GM12878 (cell line): ENCODE results near the gene MZB1. TPM values are rescaled to one million over a fixed set of nuclear protein-coding genes. Genes with fewer than 3 reads are reported as not detected.

Experiments used
- ATAC-seq: fragments of 200-7000 bp; cut with Tn5 transposase; 3 replicates; pipeline ENCODE4 v1.9.1; 2020; ENCODE audit warnings: mild to moderate bottlenecking, moderate library complexity
- BruUV-seq: library from RNA; stranded (reverse); fragments of 400-500 nt; replicated peaks from 2 replicates; lab custom pipeline; 2021; lab: Mats Ljungman, UMichigan
- CTCF ChIA-PET: fragments of 300-600 bp; sonication (Branson Sonifier 250); formaldehyde crosslinking; extraction: SDS; loops from one replicate; lab custom pipeline; 2021; ENCODE audit warnings: inconsistent platforms; lab: Yijun Ruan, JAX
- POLR2A ChIA-PET: fragments of 350-600 bp; formaldehyde crosslinking; extraction: SDS; loops from one replicate; lab custom pipeline; 2021; ENCODE audit warnings: inconsistent platforms; lab: Charles Lee
- RAD21 ChIA-PET: fragments of 300-600 bp; sonication (Branson Sonifier 250); formaldehyde crosslinking; loops from one replicate; lab custom pipeline; 2023; ENCODE audit warnings: antibody characterized with exemption; ENCODE audit not compliant: unreplicated experiment; lab: Charles Lee
- SMC1A ChIA-PET: fragments of 300-600 bp; sonication (Branson Sonifier 250); formaldehyde crosslinking; loops from one replicate; lab custom pipeline; 2023; ENCODE audit not compliant: unreplicated experiment, uncharacterized antibody; lab: Charles Lee
- DNase-seq: peaks from one replicate; pipeline ENCODE4 v3.0.0-alpha.2; 2011; ENCODE audit warnings: low read depth, low spot score
- FAIRE-seq: peaks from 3 replicates; lab custom pipeline; 2011; peaks lifted over from hg19 to GRCh38; lab: Jason Lieb, UNC
- H2AFZ ChIP-seq: 2 replicates; pipeline ENCODE4 v1.6.0; 2011; ENCODE audit warnings: low read depth, low read length, control low read depth; ENCODE audit not compliant: control insufficient read depth
- H3K27ac ChIP-seq: 2 replicates; pipeline ENCODE4 v1.5.1; 2011; ENCODE audit warnings: control low read depth; ENCODE audit not compliant: control insufficient read depth, insufficient read depth
- H3K27me3 ChIP-seq, 2 experiments: replicated peaks in 1 of 2; 2 replicates each; pipeline versions ENCODE4 v1.6.0 to v1.6.1; 2011; ENCODE audit warnings: low read length in 1 of 2; ENCODE audit not compliant: control insufficient read depth in 2 of 2, insufficient read depth in 2 of 2
- H3K36me3 ChIP-seq, 2 experiments: 2 replicates each; pipeline ENCODE4 v1.5.1; 2011; ENCODE audit warnings: low read length in 1 of 2; ENCODE audit not compliant: control insufficient read depth in 2 of 2, insufficient read depth in 2 of 2
- H3K4me1 ChIP-seq: 2 replicates; pipeline ENCODE4 v1.6.1; 2011; ENCODE audit warnings: mild to moderate bottlenecking, low read length, moderate library complexity, mixed read lengths; ENCODE audit not compliant: control insufficient read depth, insufficient read depth
- H3K4me2 ChIP-seq: 2 replicates; pipeline ENCODE4 v1.6.0; 2011; ENCODE audit warnings: control low read depth; ENCODE audit not compliant: control insufficient read depth, insufficient read depth
- H3K4me3 ChIP-seq: fragments of 200-600 bp; sonication (generic); 2 replicates; pipeline ENCODE4 v1.5.1; 2016
- H3K79me2 ChIP-seq: 2 replicates; pipeline ENCODE4 v1.6.0; 2011; ENCODE audit warnings: low read length; ENCODE audit not compliant: control insufficient read depth, insufficient read depth
- H3K9ac ChIP-seq: 2 replicates; pipeline ENCODE4 v1.8.0; 2011; ENCODE audit warnings: low read length, control low read depth, mixed read lengths; ENCODE audit not compliant: control insufficient read depth, insufficient read depth
- H3K9me3 ChIP-seq: replicated peaks from 3 replicates; pipeline ENCODE4 v1.5.1; 2011; ENCODE audit warnings: mild to moderate bottlenecking, low read length; ENCODE audit not compliant: control insufficient read depth, insufficient read depth
- H4K20me1 ChIP-seq: 2 replicates; pipeline ENCODE4 v1.6.0; 2011; ENCODE audit not compliant: control insufficient read depth, insufficient read depth
- EED ChIP-seq: sonication (generic); IDR thresholded peaks from 2 replicates; pipeline ENCODE4 v1.6.1; 2016; ENCODE audit warnings: antibody characterized with exemption, low read depth
- IKZF2 ChIP-seq, 2 experiments: fragments of 450-650 bp; IDR thresholded peaks; 2 replicates each; pipeline ENCODE4 v1.6.1; 2017; ENCODE audit warnings: mild to moderate bottlenecking in 2 of 2, moderate library complexity in 2 of 2
- MTA2 ChIP-seq: fragments of 450-650 bp; IDR thresholded peaks from 2 replicates; pipeline ENCODE4 v1.6.1; 2016; ENCODE audit warnings: low read depth, mild to moderate bottlenecking, moderate library complexity
- MTA3 ChIP-seq: IDR thresholded peaks from 2 replicates; pipeline ENCODE4 v1.6.1; 2012; ENCODE audit warnings: low read length, inconsistent platforms, borderline replicate concordance
- NFXL1 ChIP-seq: fragments of 450-650 bp; IDR thresholded peaks from 2 replicates; pipeline ENCODE4 v1.6.1; 2017; ENCODE audit warnings: antibody characterized with exemption, mild to moderate bottlenecking, borderline replicate concordance
- NFYB ChIP-seq: IDR thresholded peaks from 2 replicates; pipeline ENCODE4 v1.6.1; 2011; ENCODE audit warnings: low read depth, mild to moderate bottlenecking, low read length, improper control_type of control experiment, moderate library complexity; ENCODE audit not compliant: insufficient read depth
- NRF1 ChIP-seq: conservative IDR thresholded peaks from 2 replicates; pipeline ENCODE4 v1.6.1; 2011; ENCODE audit warnings: mild to moderate bottlenecking, low read depth, low read length, improper control_type of control experiment
- PML ChIP-seq: IDR thresholded peaks from 2 replicates; pipeline ENCODE4 v1.6.1; 2012; ENCODE audit warnings: low read length, inconsistent platforms
- PRDM15 ChIP-seq: fragments of 450-650 bp; formaldehyde crosslinking; IDR thresholded peaks from 2 replicates; pipeline ENCODE4 v1.4.0; 2020; ENCODE audit warnings: mild to moderate bottlenecking, moderate library complexity
- RELA ChIP-seq: fragments of 450-650 bp; IDR thresholded peaks from 2 replicates; pipeline ENCODE4 v1.8.0; 2014; ENCODE audit warnings: borderline replicate concordance; ENCODE audit not compliant: partially characterized antibody
- WGBS: methylation state at CpG from one replicate; pipeline ENCODE4 v1.1.6; 2016; ENCODE audit warnings: low lambda C conversion rate; ENCODE audit not compliant: insufficient replicate concordance, insufficient coverage; ENCODE audit errors: missing lambda C conversion rate; 5-methylcytosine and 5-hydroxymethylcytosine counted together
- in situ Hi-C: fragments of 300-500 bp; cut with MboI; formaldehyde crosslinking; loops from 9 replicates; pipeline ENCODE4 v1.14.3; 2018; ENCODE audit warnings: mixed read lengths
- intact Hi-C: fragments of 100-400 bp; cut with micrococcal nuclease; formaldehyde crosslinking; loops from one replicate; pipeline ENCODE4 v1.14.2; 2022; ENCODE audit not compliant: unreplicated experiment
- polyA plus RNA-seq, 11 experiments: library from polyadenylated mRNA; depleted of rRNA in 4 of 11; unstranded in 6 of 11; stranded (reverse) in 5 of 11; fragments of >200 nt; fragmentation: Nextera tagmentation in 4 of 11; fragmentation: Illumina TruSeq in 1 of 11; extraction: Ambion mirVana in 4 of 11; extraction: Trizol in 1 of 11; gene quantifications; 1 replicate in 1 of 11; 2 replicates in 10 of 11; pipeline versions ENCODE4 v1.2.1 to v1.2.3, GENCODE V29; 2011 to 2016; ENCODE audit warnings: inconsistent platforms in 2 of 11, missing spikeins in 2 of 11, low read depth in 1 of 11
- total RNA-seq, 4 experiments: library from RNA; depleted of rRNA in 3 of 4; stranded (reverse); fragments of >200 nt in 3 of 4; fragmentation: Illumina TruSeq in 1 of 4; extraction: Trizol in 1 of 4; gene quantifications; 2 replicates each; pipeline versions ENCODE4 v1.2.1 to v1.2.3, GENCODE V29; 2013 to 2021

Gene MZB1
- total and polyA plus RNA-seq, 10 of the 15 experiments (the other 5 are each of a cell fraction or from before 2014, with no cell fraction given): 19.3 to 406 (median 188) TPM

DNA sequence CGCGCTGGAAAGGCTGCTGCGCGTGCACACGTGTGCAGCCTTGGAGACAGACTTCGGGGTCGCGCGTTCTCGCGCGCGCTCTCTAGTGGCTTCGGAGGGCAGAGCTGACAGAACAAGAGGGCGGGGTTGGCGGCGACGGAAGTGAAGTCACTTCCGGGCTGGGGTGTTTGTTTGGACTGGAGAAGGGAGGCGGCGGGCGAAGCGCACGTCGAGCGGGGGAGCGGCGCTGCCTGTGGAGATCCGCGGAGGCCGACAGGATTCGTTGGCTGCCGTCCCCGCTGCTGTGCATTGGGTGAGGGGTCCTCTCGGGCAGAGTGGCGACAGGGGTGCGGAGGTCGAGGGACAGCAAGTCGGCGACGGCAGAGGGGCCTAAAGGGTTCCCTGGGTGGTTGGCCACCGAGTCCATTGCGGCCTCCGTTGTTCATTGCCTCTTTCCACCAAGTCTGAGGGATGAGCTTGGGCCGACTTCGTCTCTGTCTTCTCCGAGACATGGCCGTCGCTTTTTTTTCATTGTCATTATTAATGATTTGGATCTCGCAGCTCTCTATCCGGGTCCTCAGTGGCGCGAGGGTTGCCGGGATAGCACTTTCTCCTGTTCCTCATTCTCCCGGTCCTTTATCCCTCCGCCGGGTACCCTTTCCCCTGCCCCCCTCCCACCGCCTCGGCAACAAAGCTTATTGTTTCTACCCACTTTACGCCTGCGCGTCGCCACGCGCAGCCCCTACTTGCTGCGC is 47.9 kb downstream of the MZB1 start, which contains the start of gene PAIP2 (continued):
- peak; percentile 90 for TF ChIP-seq NRF1

DNA sequence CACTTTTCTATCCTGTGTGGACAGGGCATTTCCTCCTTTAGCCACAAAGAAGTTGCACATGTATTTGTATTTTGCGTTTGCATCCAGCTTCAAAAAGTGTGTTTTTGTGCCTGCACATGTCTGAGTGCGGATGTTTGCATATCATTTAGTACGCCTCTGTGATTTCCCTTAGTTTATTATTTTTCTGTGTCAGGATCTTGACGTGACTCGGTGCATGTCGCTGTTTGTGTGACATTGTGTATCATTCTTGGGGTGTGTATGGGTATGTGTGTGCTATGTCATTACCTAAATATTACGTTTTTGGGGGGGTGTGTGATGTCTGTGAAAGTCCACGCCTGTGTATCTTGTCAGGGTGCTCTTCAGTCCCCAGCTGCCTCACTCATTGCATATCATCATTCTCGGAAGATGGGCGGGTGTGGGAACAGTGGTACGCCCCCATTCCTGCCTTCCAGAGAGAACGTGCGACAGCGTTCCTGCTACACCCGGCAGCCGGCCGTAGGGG is 48.5 kb downstream of the MZB1 start:
- Histone ChIP-seq H4K20me1 (no peaks in the 10 kb centered on the region), H3K79me2 (peaks cover 41% of the 10 kb centered on the region), H2AFZ (peak overlapping the region; percentile 93), H3K4me3 (peak overlapping the region; percentile 93), H3K9ac (peak overlapping the region; percentile 94), H3K27me3 (no peaks in the 10 kb centered on the region), H3K4me1 (peaks cover 11% of the 10 kb centered on the region), H3K9me3 (no peaks in the 10 kb centered on the region), H3K4me2 (peak overlapping the region; percentile 82), H3K27ac (no peak overlapping the region; the same call in 1 of the 2 replicates), H3K36me3 (no peaks in the 10 kb centered on the region)
- ChIA-PET POLR2A (interaction anchor here (1.0 to 3.2 kb wide), 8 partner anchors 10 to 90 kb away, joined by 5 to 51 read pairs (median 8); partner anchors contain the start of genes MATR3 and MZB1), CTCF (interaction anchor here (0.7 to 3.1 kb wide), 19 partner anchors 8 to 173 kb away, joined by 3 to 24 read pairs (median 5); no protein-coding TSS in a partner anchor), RAD21 (interaction anchor here (0.6 to 3.8 kb wide), 13 partner anchors 9 to 798 kb away, joined by 3 to 42 read pairs (median 5); partner anchors contain the start of genes ETF1 and MZB1), SMC1A (interaction anchor here (1.1 to 1.8 kb wide), 10 partner anchors 16 to 90 kb away, joined by 3 to 14 read pairs (median 5); partner anchors contain the start of gene SPATA24)
- TF ChIP-seq IKZF2 (IDR thresholded peaks at IDR 0.05) (peak in 1 of 2 experiments; percentile 47; a peak in 3 of 4 replicates), RELA (peak; percentile 79), EED (peak; percentile 29; the same call in 1 of the 2 replicates), NFXL1 (no peak), MTA2 (no peak), PRDM15 (no peak), PML (peak; percentile 9; the same call in 1 of the 2 replicates), NFYB (no peak), MTA3 (0 out of 2 replicates have a peak, but pooled peaks have one; percentile 26)
- no peak; the same call in 2 of the 3 replicates for ATAC-seq
- BruUV-seq: no TSS peak
- intact Hi-C loops: loop anchor here (2.0 kb wide), 1 partner anchor 52 kb away; no protein-coding TSS in a partner anchor
- under 1% methylated on average over 17 of the region's 17 CpGs for WGBS
- DNase-seq: no peak
- FAIRE-seq: no peak
- in situ Hi-C loops: no loop called here
